Dendritic cell treated with granulocyte-macrophage colony-stimulating factor and Interleukin-4, amounts not matched to agents 40 ng/mL and 50 ng/mL, for 4 days (primary cell): ENCODE measurements around the gene CD300LG.
A peak's percentile ranks its signal among the peaks of the same experiment; 100 is the strongest.
"Not testable (repeated sequence)": the region's sequence is repeated elsewhere in the genome, so short reads cannot be mapped to it uniquely, and the experiment has no call there.

ENCODE experiments used
- H3K27ac Mint-ChIP-seq: one replicate; pipeline ENCODE4 v1.8.0; 2022; ENCODE audit warnings: mild to moderate bottlenecking, mixed read lengths
- H3K27me3 Mint-ChIP-seq: one replicate; pipeline ENCODE4 v1.8.0; 2022; ENCODE audit warnings: mild to moderate bottlenecking, mixed read lengths
- H3K36me3 Mint-ChIP-seq: one replicate; pipeline ENCODE4 v1.8.0; 2022; ENCODE audit warnings: low read depth, mixed read lengths
- H3K4me1 Mint-ChIP-seq: one replicate; pipeline ENCODE4 v1.8.0; 2022; ENCODE audit warnings: low read depth, mixed read lengths
- H3K4me3 Mint-ChIP-seq: one replicate; pipeline ENCODE4 v1.8.0; 2022; ENCODE audit warnings: mild to moderate bottlenecking, moderate library complexity, mixed read lengths
- H3K9me3 Mint-ChIP-seq: one replicate; pipeline ENCODE4 v1.8.0; 2022; ENCODE audit warnings: mixed read lengths
- intact Hi-C: fragments of 100-400 bp; cut with micrococcal nuclease; formaldehyde crosslinking; loops from one replicate; pipeline ENCODE4 v1.15.0; 2022

The CD300LG gene

DNA sequence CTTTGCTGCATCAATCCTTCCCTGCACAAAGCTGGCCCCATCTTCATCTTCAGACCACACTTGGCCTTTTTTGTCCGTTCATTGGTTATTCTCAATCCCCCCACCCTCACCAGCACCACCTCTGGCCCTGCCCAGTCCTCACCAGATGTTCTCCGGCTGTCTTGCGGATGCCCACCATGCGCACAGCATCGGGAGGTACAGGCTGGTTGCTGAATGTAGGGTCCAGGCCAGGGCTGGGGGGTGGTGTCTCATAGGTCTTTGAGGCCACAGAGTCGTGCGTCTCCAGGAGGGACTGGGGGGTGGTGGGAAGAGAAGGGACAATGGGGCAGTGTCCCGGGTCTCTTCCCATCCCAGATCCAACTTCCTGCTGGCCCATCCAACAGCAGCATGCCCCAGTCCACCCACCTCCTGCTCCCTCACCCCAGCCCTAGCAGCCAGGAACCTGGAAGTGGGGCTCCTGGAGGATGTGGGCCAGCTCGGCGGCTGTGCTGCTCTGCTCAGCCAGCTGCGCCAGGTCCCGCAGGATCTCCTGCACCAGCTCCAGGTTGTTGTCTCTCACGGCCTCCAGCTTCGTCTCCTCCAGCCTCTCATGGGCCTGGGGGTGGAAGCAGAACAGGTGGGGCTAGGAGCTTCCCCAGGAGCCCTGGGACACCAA is 35.9 kb downstream of the CD300LG start:
- no peaks in the 10 kb centered on the region for H3K9me3 Mint-ChIP-seq
- no peak overlapping the region for H3K4me3 Mint-ChIP-seq
- no peak overlapping the region for H3K27ac Mint-ChIP-seq

DNA sequence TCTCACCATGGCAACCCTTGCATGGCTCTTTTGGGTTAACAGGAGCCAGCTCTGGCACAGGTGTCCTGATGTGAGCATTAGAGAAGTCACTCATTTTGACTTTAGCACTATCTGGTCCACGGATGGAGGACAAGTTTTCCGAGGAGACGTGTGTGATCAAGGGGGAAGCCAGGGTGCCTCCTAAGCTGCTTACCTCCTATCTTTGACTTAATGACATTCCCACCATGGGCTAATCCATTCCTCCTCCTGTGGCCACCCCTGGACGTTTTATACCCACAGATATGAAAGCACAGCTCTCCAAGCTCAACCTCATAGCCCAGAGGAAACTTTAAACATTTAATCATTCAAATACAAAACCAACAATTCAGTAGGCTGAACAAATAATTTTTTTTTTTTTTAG is 41.6 kb downstream of the CD300LG start:
- Mint-ChIP-seq H3K27me3 (peaks cover 13% of the 10 kb centered on the region), H3K4me3 (no peak overlapping the region), H3K27ac (no peak overlapping the region), H3K4me1 (no peaks in the 10 kb centered on the region), H3K9me3 (no peaks in the 10 kb centered on the region), H3K36me3 (no peaks in the 10 kb centered on the region)
- intact Hi-C loops: no loop called here

More for the DNA sequence above, 35.9 kb downstream of the CD300LG start:
- peaks cover 6% of the 10 kb centered on the region for H3K4me1 Mint-ChIP-seq
- peaks cover 20% of the 10 kb centered on the region for H3K27me3 Mint-ChIP-seq
- intact Hi-C loops: no loop called here
- H3K36me3 Mint-ChIP-seq: no peaks in the 10 kb centered on the region

DNA sequence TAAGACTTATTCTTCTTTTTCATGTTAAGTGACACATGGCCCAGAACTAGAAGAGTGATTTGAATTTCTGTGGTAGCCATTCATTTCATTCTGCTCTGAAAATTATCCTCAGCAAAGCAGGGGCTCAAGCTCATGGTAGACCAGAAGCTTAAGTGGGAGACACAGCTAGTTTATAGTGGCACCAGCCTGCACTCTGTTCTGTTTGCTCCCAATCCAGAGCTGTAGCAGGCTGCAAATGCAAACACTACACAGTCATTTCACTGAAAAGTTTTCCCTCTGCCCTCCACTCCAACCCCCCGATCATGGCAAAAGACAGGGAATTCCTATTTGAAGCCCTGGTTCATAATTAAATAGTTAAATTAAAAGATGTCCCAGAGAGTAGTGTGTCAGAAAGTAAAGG is 43.3 kb downstream of the CD300LG start:
- Mint-ChIP-seq H3K9me3 (no peaks in the 10 kb centered on the region), H3K36me3 (no peaks in the 10 kb centered on the region), H3K4me1 (no peaks in the 10 kb centered on the region), H3K27me3 (peaks cover 10% of the 10 kb centered on the region), H3K27ac (no peak overlapping the region), H3K4me3 (no peak overlapping the region)
- intact Hi-C loops: no loop called here

- Mint-ChIP-seq H3K27me3 (peaks cover 17% of the 10 kb centered on the region), H3K9me3 (no peaks in the 10 kb centered on the region), H3K36me3 (no peaks in the 10 kb centered on the region), H3K4me1 (no peaks in the 10 kb centered on the region), H3K4me3 (no peak overlapping the region), H3K27ac (no peak overlapping the region)
- intact Hi-C loops: no loop called here
These were observed 45.1 kb downstream of the CD300LG start for GRCh38 chr17:43891851-43892646.

DNA sequence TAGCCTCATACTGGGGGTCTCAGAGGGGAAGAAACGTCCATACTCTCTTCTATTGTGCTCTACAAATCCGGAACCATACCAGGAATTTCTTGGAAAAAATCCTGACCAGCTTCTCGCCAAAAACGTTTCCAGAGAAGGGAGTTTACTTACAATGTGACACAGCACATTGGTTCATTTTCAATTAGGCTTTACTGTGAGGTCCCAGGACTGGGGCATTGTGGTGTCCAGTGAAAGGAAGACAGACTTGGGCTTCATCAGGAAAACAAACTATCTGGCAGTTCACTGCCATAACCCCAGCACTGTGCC is 45.6 kb downstream of the CD300LG start:
- no peaks in the 10 kb centered on the region for H3K4me1 Mint-ChIP-seq
- intact Hi-C loops: no loop called here

DNA sequence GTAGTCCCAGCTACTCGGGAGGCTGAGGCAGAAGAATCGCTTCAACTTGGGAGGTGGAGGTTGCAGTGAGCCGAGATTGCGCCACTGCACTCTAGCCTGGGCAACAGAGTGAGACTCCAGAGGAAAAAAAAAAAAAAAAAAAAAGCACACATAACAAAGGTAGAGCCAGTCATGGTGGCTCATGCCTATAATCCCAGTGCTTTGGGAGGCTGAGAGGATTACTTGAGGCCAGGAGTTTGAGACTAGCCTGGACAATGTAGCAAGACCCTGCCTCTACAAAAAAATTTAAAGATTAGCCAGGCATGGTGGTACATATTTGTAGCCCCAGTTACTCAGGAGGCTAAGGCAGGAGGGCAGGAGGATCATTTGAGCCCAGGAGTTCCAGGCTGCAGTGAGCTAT is 47.5 kb downstream of the CD300LG start:
- H3K9me3 Mint-ChIP-seq, H3K4me1 Mint-ChIP-seq, H3K4me3 Mint-ChIP-seq, H3K36me3 Mint-ChIP-seq, H3K27ac Mint-ChIP-seq, intact Hi-C loops: not testable (repeated sequence)
- H3K27me3 Mint-ChIP-seq: peaks cover 28% of the 10 kb centered on the region

More for the DNA sequence above, 45.6 kb downstream of the CD300LG start:
- Mint-ChIP-seq H3K4me3 (no peak overlapping the region), H3K9me3 (no peaks in the 10 kb centered on the region), H3K27ac (no peak overlapping the region), H3K36me3 (no peaks in the 10 kb centered on the region), H3K27me3 (peaks cover 23% of the 10 kb centered on the region)

DNA sequence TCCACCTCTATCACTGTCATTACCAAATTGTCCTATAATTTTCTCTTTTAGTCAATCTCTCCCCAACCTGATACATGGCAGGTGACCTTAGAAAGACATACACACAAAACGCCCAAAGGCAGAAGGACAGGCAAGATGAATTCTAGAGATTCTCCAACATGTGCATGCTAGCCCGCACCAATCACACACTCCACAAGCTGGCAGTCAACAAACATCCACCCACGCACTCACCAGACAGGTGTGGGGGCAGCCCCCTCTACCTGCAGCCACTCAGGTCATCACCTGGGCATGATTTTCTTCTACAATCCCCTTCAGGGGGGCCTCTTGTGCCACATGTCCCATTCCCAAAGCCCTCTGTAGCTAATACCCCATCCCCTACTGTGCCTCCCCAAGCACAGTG is 50.9 kb downstream of the CD300LG start:
- Mint-ChIP-seq H3K4me1 (peaks cover 13% of the 10 kb centered on the region), H3K9me3 (no peaks in the 10 kb centered on the region), H3K27me3 (peaks cover 46% of the 10 kb centered on the region), H3K36me3 (no peaks in the 10 kb centered on the region), H3K4me3 (no peak overlapping the region), H3K27ac (no peak overlapping the region)
- intact Hi-C loops: no loop called here

DNA sequence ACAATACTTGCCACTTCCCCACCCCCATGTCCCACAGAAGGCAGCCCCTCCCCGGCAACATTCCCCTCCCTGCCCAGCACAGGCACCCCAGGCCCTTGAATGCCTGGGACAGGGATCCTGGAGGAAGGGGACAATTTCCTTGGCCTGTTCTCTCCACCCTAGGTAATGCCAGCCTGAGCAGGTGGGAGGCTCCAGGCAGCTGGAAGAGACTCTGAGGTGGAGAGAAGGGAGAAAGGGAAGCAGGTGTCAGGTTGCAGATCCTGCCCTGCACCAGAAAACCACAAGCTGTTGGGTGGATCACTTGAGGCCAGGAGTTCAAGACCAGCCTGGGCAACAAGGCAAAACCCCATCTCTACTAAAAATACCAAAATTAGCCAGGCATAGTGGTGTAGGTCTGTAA is 51.5 kb downstream of the CD300LG start:
- Mint-ChIP-seq H3K36me3 (no peaks in the 10 kb centered on the region), H3K4me3 (no peak overlapping the region)
- intact Hi-C loops: no loop called here

DNA sequence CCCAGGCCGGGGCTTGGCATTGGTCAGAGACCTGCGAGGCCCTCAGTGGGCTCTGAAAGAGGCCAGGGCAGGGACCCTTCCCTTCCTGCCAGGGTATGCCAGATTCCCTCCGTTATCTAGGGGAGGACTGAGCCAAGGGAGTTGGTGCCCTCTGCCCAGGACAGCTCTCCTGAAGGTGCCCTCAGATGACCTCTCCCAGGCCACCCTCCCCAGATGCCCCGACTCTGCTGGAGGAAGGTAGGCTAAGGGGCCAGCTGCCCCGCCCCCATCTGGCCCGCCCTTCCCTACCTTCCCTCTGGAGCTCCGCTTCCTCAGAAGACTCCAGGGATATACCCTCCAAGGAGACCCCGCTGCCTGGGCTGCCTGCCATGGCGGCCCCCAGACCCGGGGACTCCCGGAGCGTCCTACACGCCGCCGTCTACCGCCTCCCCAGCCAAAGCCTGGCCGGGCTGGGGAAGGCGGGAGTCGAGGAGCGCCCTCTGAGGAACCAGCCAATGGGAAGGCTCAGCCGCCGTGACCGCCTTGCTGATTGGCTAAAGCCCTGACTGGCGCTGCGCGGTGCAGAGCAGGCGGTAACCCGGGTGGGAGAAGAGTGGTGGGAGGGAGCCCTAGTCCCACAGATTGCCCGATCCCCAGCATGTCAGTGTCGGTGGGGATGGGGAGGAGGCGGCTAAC is 53.3 kb downstream of the CD300LG start:
- peaks cover 62% of the 10 kb centered on the region for H3K27me3 Mint-ChIP-seq
- H3K36me3 Mint-ChIP-seq: no peaks in the 10 kb centered on the region
- H3K9me3 Mint-ChIP-seq: no peaks in the 10 kb centered on the region
- H3K27ac Mint-ChIP-seq: peak overlapping the region; percentile 40
- H3K4me3 Mint-ChIP-seq: peak overlapping the region; percentile 70
- intact Hi-C loops: no loop called here
- H3K4me1 Mint-ChIP-seq: peaks cover 13% of the 10 kb centered on the region

More for the DNA sequence above, 51.5 kb downstream of the CD300LG start:
- H3K27me3 Mint-ChIP-seq: peaks cover 46% of the 10 kb centered on the region
- no peak overlapping the region for H3K27ac Mint-ChIP-seq
- H3K4me1 Mint-ChIP-seq: peaks cover 13% of the 10 kb centered on the region
- no peaks in the 10 kb centered on the region for H3K9me3 Mint-ChIP-seq

- intact Hi-C loops: no loop called here
- no peaks in the 10 kb centered on the region for H3K36me3 Mint-ChIP-seq
- H3K9me3 Mint-ChIP-seq: no peaks in the 10 kb centered on the region
- peaks cover 68% of the 10 kb centered on the region for H3K27me3 Mint-ChIP-seq
- H3K4me3 Mint-ChIP-seq: peak overlapping the region; percentile 70
- H3K27ac Mint-ChIP-seq: peak overlapping the region; percentile 40
- peaks cover 16% of the 10 kb centered on the region for H3K4me1 Mint-ChIP-seq
These were observed 54.1 kb downstream of the CD300LG start for GRCh38 chr17:43900858-43901754.

GRCh38 chr17:43901861-43902589 is 55.0 kb downstream of the CD300LG start:
- Mint-ChIP-seq H3K4me3 (no peak overlapping the region), H3K36me3 (no peaks in the 10 kb centered on the region), H3K9me3 (no peaks in the 10 kb centered on the region), H3K27me3 (peaks cover 68% of the 10 kb centered on the region), H3K27ac (no peak overlapping the region), H3K4me1 (peaks cover 25% of the 10 kb centered on the region)
- intact Hi-C loops: no loop called here

DNA sequence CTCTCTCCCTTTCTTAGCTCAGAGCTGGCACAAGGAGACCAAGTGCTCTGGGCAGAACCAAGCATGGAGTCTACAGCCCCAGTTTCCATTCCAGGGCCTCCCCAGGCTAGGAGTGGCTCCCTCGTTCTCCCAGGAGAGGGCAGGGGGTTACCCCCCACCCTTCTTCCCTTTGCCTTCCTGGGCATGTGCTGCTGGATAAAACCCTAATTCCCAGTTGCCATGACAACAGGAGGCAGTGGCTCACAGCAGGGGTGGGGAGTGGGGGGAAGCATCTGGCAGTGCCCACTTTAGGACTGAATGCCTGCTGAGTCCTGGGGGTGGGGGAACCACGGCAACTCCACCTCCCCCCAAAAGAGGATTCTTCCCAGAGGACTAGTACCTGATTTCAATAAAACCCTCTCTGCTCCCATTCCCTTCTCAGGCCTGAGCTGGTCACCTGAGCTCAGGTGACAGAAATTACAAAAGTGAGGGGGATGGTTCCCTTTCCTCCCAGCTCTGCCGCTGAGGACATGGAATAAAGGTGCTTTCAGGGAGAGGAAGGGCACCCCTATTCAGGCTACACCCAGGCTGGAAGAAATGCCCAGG is 58.5 kb downstream of the CD300LG start:
- intact Hi-C loops: no loop called here
- peaks cover 76% of the 10 kb centered on the region for H3K27me3 Mint-ChIP-seq
- no peak overlapping the region for H3K27ac Mint-ChIP-seq
- H3K9me3 Mint-ChIP-seq: no peaks in the 10 kb centered on the region
- no peaks in the 10 kb centered on the region for H3K36me3 Mint-ChIP-seq
- H3K4me1 Mint-ChIP-seq: peaks cover 36% of the 10 kb centered on the region
- no peak overlapping the region for H3K4me3 Mint-ChIP-seq
